HG02588 (cell line): ENCODE results near the gene ZNF469.

Source experiments
- ATAC-seq: cut with Tn5 transposase; IDR thresholded peaks from one replicate; pipeline ENCODE4 v1.9.1; 2021; ENCODE audit warnings: mild to moderate bottlenecking, moderate library complexity; ENCODE audit not compliant: unreplicated experiment

Gene ZNF469

GRCh38 chr16:88424587-88425235, 42.0 kb downstream of the ZNF469 start:
- ATAC-seq, result no peak

DNA sequence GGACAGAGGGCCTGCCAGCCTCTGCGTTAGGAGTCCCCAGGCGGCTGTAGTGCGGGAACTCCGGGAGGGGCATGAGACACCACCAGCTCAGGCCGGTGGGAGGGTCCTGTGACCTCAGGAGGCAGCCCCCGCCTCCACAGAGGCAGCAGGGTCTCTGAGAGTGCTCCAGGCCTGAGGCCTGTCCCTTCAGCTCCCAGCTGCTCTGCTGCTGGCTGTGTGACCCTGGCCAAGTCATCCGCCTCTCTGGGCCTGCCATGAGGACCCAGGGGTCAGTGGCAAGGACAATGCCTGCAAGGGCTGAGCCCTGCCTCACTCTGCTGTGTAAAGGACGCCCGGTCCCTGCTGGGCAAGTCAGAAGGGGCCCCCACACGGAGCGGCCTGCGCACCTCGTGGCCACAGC, 43.3 kb downstream of the ZNF469 start:
- no peak for ATAC-seq

- no peak for ATAC-seq
Observed at GRCh38 chr16:88427376-88427775, 44.6 kb downstream of the ZNF469 start.

DNA sequence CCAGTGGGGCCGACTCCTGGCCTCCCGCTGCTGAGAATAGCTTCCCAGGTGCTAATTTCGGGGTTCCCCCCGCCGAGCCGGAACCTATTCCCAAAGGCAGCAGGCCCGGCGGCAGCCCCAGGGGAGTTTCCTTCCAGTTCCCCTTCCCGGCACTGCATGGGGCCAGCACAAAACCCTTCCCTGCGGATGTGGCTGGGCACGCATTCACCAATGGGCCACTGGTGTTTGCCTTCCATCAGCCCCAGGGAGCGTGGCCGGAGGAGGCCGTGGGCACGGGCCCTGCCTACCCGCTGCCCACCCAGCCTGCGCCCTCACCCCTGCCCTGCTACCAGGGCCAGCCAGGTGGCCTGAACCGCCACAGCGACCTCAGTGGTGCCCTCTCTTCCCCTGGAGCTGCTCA, 45.4 kb downstream of the ZNF469 start:
- ATAC-seq, result no peak

- no peak for ATAC-seq
Observed at GRCh38 chr16:88428616-88429386, 46.0 kb downstream of the ZNF469 start.

DNA sequence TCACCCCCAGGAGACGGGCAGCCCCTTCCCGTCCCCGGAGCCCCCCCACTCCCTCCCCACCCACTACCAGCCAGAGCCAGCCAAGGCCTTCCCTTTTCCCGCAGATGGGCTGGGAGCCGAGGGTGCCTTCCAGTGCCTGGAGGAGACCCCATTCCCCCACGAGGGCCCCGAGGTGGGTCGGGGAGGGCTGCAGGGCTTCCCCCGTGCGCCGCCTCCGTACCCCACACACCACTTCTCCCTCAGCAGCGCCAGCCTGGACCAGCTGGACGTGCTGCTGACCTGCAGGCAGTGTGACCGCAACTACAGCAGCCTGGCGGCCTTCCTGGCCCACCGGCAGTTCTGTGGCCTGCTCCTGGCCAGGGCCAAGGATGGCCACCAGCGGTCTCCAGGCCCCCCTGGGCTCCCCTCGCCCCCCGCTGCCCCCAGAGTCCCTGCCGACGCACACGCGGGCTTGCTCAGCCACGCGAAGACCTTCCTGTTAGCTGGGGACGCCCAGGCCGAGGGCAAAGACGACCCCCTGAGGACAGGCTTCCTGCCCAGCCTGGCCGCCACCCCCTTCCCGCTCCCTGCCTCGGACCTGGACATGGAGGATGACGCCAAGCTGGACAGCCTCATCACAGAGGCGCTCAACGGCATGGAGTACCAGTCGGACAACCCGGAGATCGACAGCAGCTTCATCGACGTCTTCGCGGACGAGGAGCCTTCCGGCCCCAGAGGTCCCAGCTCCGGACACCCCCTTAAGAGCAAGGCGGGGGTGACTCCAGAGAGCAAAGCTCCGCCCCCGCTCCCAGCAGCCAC, 46.8 kb downstream of the ZNF469 start:
- no peak for ATAC-seq

- ATAC-seq, result no peak
Observed at GRCh38 chr16:88430185-88430523, 47.4 kb downstream of the ZNF469 start.

DNA sequence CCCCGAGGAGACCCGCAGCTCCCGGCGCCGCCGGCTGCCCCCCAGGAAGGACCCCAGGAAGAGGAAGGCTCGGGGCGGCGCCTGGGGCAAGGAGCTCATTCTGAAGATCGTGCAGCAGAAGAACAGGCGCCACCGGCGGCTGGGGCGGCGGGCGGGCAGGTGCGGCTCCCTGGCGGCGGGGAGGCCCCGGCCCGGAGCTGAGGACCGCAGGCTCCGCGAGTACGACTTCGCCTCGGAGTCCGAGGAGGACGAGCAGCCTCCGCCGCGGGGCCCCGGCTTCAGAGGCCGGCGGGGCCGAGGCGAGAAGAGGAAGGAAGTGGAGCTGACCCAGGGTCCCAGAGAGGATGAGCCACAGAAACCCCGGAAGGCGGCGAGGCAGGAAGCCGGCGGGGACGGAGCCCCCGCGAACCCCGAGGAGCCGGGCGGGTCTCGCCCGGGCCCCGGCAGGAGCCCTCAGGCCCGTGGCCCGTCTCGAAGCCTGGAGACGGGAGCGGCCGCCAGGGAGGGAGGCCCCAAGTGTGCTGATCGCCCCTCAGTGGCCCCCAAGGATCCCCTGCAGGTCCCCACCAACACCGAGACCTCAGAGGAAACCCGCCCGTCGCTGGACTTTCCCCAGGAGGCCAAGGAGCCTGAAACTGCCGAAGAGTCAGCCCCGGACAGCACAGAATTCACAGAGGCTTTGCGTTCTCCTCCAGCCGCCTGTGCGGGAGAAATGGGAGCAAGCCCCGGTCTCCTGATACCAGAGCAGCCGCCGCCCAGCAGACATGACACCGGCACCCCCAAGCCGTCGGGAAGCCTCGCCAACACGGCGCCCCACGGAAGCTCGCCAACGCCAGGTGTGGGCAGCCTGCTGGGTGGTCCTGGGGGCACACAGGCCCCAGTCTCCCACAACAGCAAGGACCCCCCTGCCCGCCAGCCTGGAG, 48.0 kb downstream of the ZNF469 start:
- no peak for ATAC-seq

DNA sequence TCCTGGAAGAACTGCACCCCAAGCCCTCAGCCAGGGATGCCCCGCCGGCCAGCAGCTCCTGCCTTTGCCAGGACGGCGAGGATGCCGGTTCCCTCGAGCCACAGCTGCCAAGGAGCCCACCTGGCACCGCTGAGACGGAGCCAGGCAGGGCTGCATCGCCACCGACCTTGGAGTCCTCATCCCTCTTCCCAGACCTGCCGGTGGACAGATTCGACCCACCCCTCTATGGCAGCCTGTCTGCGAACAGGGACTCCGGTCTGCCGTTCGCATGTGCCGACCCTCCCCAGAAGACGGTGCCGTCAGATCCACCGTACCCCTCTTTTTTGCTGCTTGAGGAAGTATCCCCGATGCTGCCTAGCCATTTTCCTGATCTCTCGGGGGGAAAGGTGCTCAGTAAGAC, 48.9 kb downstream of the ZNF469 start:
- ATAC-seq, result no peak

GRCh38 chr16:88432174-88432573, 49.4 kb downstream of the ZNF469 start:
- ATAC-seq, result no peak
